HL-60 (cell line): ENCODE results near the gene HLA-C.

Source experiments
- DNase-seq, 2 experiments: peaks; one replicate each; pipeline ENCODE4 v3.0.0-alpha.2; 2010 to 2020; ENCODE audit warnings: low read depth in 1 of 2, low spot score in 1 of 2
- H3K27ac ChIP-seq: fragments of 250-450 bp; sonication (Bioruptor Pico); replicated peaks from 2 replicates; pipeline ENCODE4 v1.5.1; 2020; ENCODE audit warnings: mild to moderate bottlenecking, moderate library complexity
- H3K27me3 ChIP-seq: fragments of 250-450 bp; sonication (Bioruptor Pico); 2 replicates; pipeline ENCODE4 v1.5.1; 2021; ENCODE audit warnings: mild to moderate bottlenecking, moderate library complexity; ENCODE audit not compliant: insufficient read depth, poor library complexity, severe bottlenecking
- H3K4me3 ChIP-seq: replicated peaks from 2 replicates; pipeline ENCODE4 v1.5.1; 2011; ENCODE audit warnings: mild to moderate bottlenecking, control low read depth, low read length; ENCODE audit not compliant: insufficient read depth
- CTCF ChIP-seq: IDR thresholded peaks from one replicate; pipeline ENCODE4 v1.5.1; 2011; ENCODE audit warnings: low read length, control low read depth, inconsistent platforms; ENCODE audit not compliant: insufficient read depth
- GABPA ChIP-seq: IDR thresholded peaks from 2 replicates; pipeline ENCODE4 v1.6.1; 2012; ENCODE audit warnings: low read depth
- POLR2AphosphoS5 ChIP-seq: IDR thresholded peaks from 2 replicates; pipeline ENCODE4 v1.6.1; 2012; ENCODE audit warnings: low read depth
- SPI1 ChIP-seq: IDR thresholded peaks from 2 replicates; pipeline ENCODE4 v1.6.1; 2012; ENCODE audit warnings: low read depth, mild to moderate bottlenecking, borderline replicate concordance
- TF ChIP-seq, protein P1 (sequence below): IDR thresholded peaks from 2 replicates; pipeline ENCODE4 v1.6.1; 2012; ENCODE audit warnings: low read depth; ENCODE audit not compliant: insufficient replicate concordance

The HLA-C gene

GRCh38 chr6:31249184-31249583 lies 22.7 kb downstream of the HLA-C start:
- no peak for DNase-seq
- TF ChIP-seq CTCF = no peak
- no peak for TF ChIP-seq POLR2AphosphoS5
- TF ChIP-seq SPI1 = no peak
- TF ChIP-seq GABPA = no peak
- TF ChIP-seq, protein P1, sequence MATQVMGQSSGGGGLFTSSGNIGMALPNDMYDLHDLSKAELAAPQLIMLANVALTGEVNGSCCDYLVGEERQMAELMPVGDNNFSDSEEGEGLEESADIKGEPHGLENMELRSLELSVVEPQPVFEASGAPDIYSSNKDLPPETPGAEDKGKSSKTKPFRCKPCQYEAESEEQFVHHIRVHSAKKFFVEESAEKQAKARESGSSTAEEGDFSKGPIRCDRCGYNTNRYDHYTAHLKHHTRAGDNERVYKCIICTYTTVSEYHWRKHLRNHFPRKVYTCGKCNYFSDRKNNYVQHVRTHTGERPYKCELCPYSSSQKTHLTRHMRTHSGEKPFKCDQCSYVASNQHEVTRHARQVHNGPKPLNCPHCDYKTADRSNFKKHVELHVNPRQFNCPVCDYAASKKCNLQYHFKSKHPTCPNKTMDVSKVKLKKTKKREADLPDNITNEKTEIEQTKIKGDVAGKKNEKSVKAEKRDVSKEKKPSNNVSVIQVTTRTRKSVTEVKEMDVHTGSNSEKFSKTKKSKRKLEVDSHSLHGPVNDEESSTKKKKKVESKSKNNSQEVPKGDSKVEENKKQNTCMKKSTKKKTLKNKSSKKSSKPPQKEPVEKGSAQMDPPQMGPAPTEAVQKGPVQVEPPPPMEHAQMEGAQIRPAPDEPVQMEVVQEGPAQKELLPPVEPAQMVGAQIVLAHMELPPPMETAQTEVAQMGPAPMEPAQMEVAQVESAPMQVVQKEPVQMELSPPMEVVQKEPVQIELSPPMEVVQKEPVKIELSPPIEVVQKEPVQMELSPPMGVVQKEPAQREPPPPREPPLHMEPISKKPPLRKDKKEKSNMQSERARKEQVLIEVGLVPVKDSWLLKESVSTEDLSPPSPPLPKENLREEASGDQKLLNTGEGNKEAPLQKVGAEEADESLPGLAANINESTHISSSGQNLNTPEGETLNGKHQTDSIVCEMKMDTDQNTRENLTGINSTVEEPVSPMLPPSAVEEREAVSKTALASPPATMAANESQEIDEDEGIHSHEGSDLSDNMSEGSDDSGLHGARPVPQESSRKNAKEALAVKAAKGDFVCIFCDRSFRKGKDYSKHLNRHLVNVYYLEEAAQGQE = no peak
- Histone ChIP-seq H3K27ac (no peak overlapping the region), H3K4me3 (no peak overlapping the region), H3K27me3 (no peaks in the 10 kb centered on the region)

DNA sequence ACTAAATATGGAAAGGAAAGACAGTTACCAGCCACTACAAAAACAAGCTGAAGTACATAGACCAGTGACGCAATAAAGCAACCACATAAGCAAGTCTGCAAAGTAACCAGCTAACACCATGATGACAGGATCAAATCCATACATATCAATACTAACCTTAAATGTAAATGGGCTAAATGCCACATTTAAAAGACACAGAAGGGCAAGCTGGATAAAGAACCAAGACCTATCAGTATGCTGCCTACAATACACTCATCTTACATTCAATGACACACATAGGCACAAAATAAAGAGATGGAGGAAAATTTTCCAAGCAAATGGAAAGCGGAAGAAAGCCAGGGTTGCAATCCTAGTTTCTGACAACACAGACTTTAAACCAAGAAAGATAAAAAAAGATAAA lies 24.1 kb downstream of the HLA-C start:
- H3K4me3 ChIP-seq = no peak overlapping the region
- no peak overlapping the region for H3K27ac ChIP-seq
- DNase-seq = peak in 1 of 2 experiments; percentile 20
- H3K27me3 ChIP-seq = no peaks in the 10 kb centered on the region
- TF ChIP-seq, protein P1 = no peak
- no peak for TF ChIP-seq CTCF
- TF ChIP-seq GABPA = no peak
- no peak for TF ChIP-seq SPI1
- TF ChIP-seq POLR2AphosphoS5 = no peak

GRCh38 chr6:31246051-31246521 lies 25.8 kb downstream of the HLA-C start:
- TF ChIP-seq, protein P1 = no peak
- TF ChIP-seq POLR2AphosphoS5 (no peak), SPI1 (no peak), CTCF (no peak), GABPA (no peak)
- Histone ChIP-seq H3K27me3 (no peaks in the 10 kb centered on the region), H3K27ac (no peak overlapping the region), H3K4me3 (no peak overlapping the region)
- no peak for DNase-seq
